ENCODE results near the gene TBC1D30.

Gene TBC1D30

GRCh38 chr12:64883264-64884163 is 59.1 kb downstream of the TBC1D30 start:
- Histone ChIP-seq H3K4me1 (ENCODE audit: control insufficient read depth in 2 of 2, insufficient read depth in 1 of 2, low read depth in 1 of 2, low read length in 2 of 2) (no peaks in the 10 kb centered on the region), H4K8ac (ENCODE audit: low read depth, low read length) (no peak overlapping the region), H3K9ac (ENCODE audit: low read depth, low read length, poor library complexity) (no peak overlapping the region), H4K91ac (ENCODE audit: low read depth, low read length, poor library complexity) (no peak overlapping the region), H2BK15ac (ENCODE audit: low read length) (no peak overlapping the region), H3K23ac (ENCODE audit: low read depth, low read length, poor library complexity) (no peak overlapping the region), H3K4me2 (ENCODE audit: insufficient read depth, low read length, poor library complexity, severe bottlenecking) (no peak overlapping the region), H2AFZ (ENCODE audit: low read length) (no peak overlapping the region), H3K27ac (replicated peaks; ENCODE audit: low read length) (no peak overlapping the region), H2BK12ac (ENCODE audit: low read length) (no peak overlapping the region), H2BK5ac (ENCODE audit: low read length) (no peak overlapping the region), H3K79me1 (ENCODE audit: low read depth, low read length) (no peaks in the 10 kb centered on the region), H3K36me3 (replicated peaks in 1 of 2; ENCODE audit: control insufficient read depth in 2 of 2, insufficient read depth in 2 of 2, low read length in 2 of 2) (no peaks in the 10 kb centered on the region), H2AK5ac (ENCODE audit: low read depth, low read length) (no peak overlapping the region), H3K14ac (ENCODE audit: low read length) (no peak overlapping the region), H3K4ac (ENCODE audit: low read length) (no peak overlapping the region), H2BK120ac (ENCODE audit: low read depth, low read length) (no peak overlapping the region), H3K18ac (ENCODE audit: low read length) (no peak overlapping the region), H3K9me3 (replicated peaks in 1 of 2; ENCODE audit: control insufficient read depth in 2 of 2, insufficient read depth in 1 of 2, low read depth in 1 of 2, low read length in 2 of 2) (peaks cover 0 to 6% of the 10 kb centered on the region in 2 donors), H3K27me3 (ENCODE audit: control insufficient read depth in 3 of 3, insufficient read depth in 3 of 3, low read depth in 1 of 3, low read length in 3 of 3) (no peaks in the 10 kb centered on the region), H3K4me3 (ENCODE audit: low read length in 2 of 2) (no peak overlapping the region)
- DNase-seq (ENCODE audit: low spot score), result no peak
- WGBS, 2 donors (ENCODE audit: extremely low coverage in 2 of 2, insufficient read length in 2 of 2, insufficient replicate concordance in 1 of 2), result no CpG with 5 or more reads among the region's 17 CpGs

GRCh38 chr12:64884164-64884542 is 59.7 kb downstream of the TBC1D30 start:
- Histone ChIP-seq H3K14ac (ENCODE audit: low read length) (no peak overlapping the region), H2AK5ac (ENCODE audit: low read depth, low read length) (no peak overlapping the region), H3K18ac (ENCODE audit: low read length) (no peak overlapping the region), H2BK5ac (ENCODE audit: low read length) (no peak overlapping the region), H3K79me1 (ENCODE audit: low read depth, low read length) (no peaks in the 10 kb centered on the region), H3K36me3 (replicated peaks in 1 of 2; ENCODE audit: control insufficient read depth in 2 of 2, insufficient read depth in 2 of 2, low read length in 2 of 2) (no peaks in the 10 kb centered on the region), H2BK15ac (ENCODE audit: low read length) (no peak overlapping the region), H3K4me2 (ENCODE audit: insufficient read depth, low read length, poor library complexity, severe bottlenecking) (no peak overlapping the region), H4K91ac (ENCODE audit: low read depth, low read length, poor library complexity) (no peak overlapping the region), H3K4me3 (ENCODE audit: low read length in 2 of 2) (no peak overlapping the region), H3K27me3 (ENCODE audit: control insufficient read depth in 3 of 3, insufficient read depth in 3 of 3, low read depth in 1 of 3, low read length in 3 of 3) (no peaks in the 10 kb centered on the region), H3K4me1 (ENCODE audit: control insufficient read depth in 2 of 2, insufficient read depth in 1 of 2, low read depth in 1 of 2, low read length in 2 of 2) (no peaks in the 10 kb centered on the region), H2BK120ac (ENCODE audit: low read depth, low read length) (no peak overlapping the region), H2AFZ (ENCODE audit: low read length) (no peak overlapping the region), H2BK12ac (ENCODE audit: low read length) (no peak overlapping the region), H3K27ac (replicated peaks; ENCODE audit: low read length) (no peak overlapping the region), H3K23ac (ENCODE audit: low read depth, low read length, poor library complexity) (no peak overlapping the region), H3K9me3 (replicated peaks in 1 of 2; ENCODE audit: control insufficient read depth in 2 of 2, insufficient read depth in 1 of 2, low read depth in 1 of 2, low read length in 2 of 2) (peaks cover 0 to 6% of the 10 kb centered on the region in 2 donors), H4K8ac (ENCODE audit: low read depth, low read length) (no peak overlapping the region), H3K4ac (ENCODE audit: low read length) (no peak overlapping the region), H3K9ac (ENCODE audit: low read depth, low read length, poor library complexity) (no peak overlapping the region)
- WGBS, 2 donors (ENCODE audit: extremely low coverage in 2 of 2, insufficient read length in 2 of 2, insufficient replicate concordance in 1 of 2), result no CpG with 5 or more reads among the region's 3 CpGs
- DNase-seq (ENCODE audit: low spot score), result no peak

GRCh38 chr12:64884728-64885127 is 60.3 kb downstream of the TBC1D30 start:
- no peak overlapping the region for H3K27ac ChIP-seq (replicated peaks; ENCODE audit: low read length)
- no peaks in the 10 kb centered on the region for H3K79me1 ChIP-seq (ENCODE audit: low read depth, low read length)
- no peak overlapping the region for H3K9ac ChIP-seq (ENCODE audit: low read depth, low read length, poor library complexity)
- no peak overlapping the region for H2AFZ ChIP-seq (ENCODE audit: low read length)
- no peak overlapping the region for H4K91ac ChIP-seq (ENCODE audit: low read depth, low read length, poor library complexity)
- no peaks in the 10 kb centered on the region for H3K36me3 ChIP-seq (replicated peaks in 1 of 2; ENCODE audit: control insufficient read depth in 2 of 2, insufficient read depth in 2 of 2, low read length in 2 of 2)
- no peak overlapping the region for H4K8ac ChIP-seq (ENCODE audit: low read depth, low read length)
- H3K14ac ChIP-seq (ENCODE audit: low read length), result no peak overlapping the region
- H3K9me3 ChIP-seq (replicated peaks in 1 of 2; ENCODE audit: control insufficient read depth in 2 of 2, insufficient read depth in 1 of 2, low read depth in 1 of 2, low read length in 2 of 2), result peaks cover 0 to 6% of the 10 kb centered on the region in 2 donors
- H3K4me1 ChIP-seq (ENCODE audit: control insufficient read depth in 2 of 2, insufficient read depth in 1 of 2, low read depth in 1 of 2, low read length in 2 of 2), result no peaks in the 10 kb centered on the region
- H2AK5ac ChIP-seq (ENCODE audit: low read depth, low read length), result no peak overlapping the region
- H3K4ac ChIP-seq (ENCODE audit: low read length), result no peak overlapping the region
- no peak overlapping the region for H3K23ac ChIP-seq (ENCODE audit: low read depth, low read length, poor library complexity)
- H2BK12ac ChIP-seq (ENCODE audit: low read length), result no peak overlapping the region
- no peak for DNase-seq (ENCODE audit: low spot score)
- H2BK15ac ChIP-seq (ENCODE audit: low read length), result no peak overlapping the region
- no peak overlapping the region for H3K4me2 ChIP-seq (ENCODE audit: insufficient read depth, low read length, poor library complexity, severe bottlenecking)
- no peaks in the 10 kb centered on the region for H3K27me3 ChIP-seq (ENCODE audit: control insufficient read depth in 3 of 3, insufficient read depth in 3 of 3, low read depth in 1 of 3, low read length in 3 of 3)
- H3K18ac ChIP-seq (ENCODE audit: low read length), result no peak overlapping the region
- no peak overlapping the region for H3K4me3 ChIP-seq (ENCODE audit: low read length in 2 of 2)
- no CpG with 5 or more reads among the region's 3 CpGs for WGBS, 2 donors (ENCODE audit: extremely low coverage in 2 of 2, insufficient read length in 2 of 2, insufficient replicate concordance in 1 of 2)
- no peak overlapping the region for H2BK120ac ChIP-seq (ENCODE audit: low read depth, low read length)
- H2BK5ac ChIP-seq (ENCODE audit: low read length), result no peak overlapping the region

- Histone ChIP-seq H3K4ac (ENCODE audit: low read length) (no peak overlapping the region), H2AFZ (ENCODE audit: low read length) (no peak overlapping the region), H2BK12ac (ENCODE audit: low read length) (no peak overlapping the region), H2BK5ac (ENCODE audit: low read length) (no peak overlapping the region), H3K14ac (ENCODE audit: low read length) (no peak overlapping the region), H3K27ac (replicated peaks; ENCODE audit: low read length) (no peak overlapping the region), H2BK120ac (ENCODE audit: low read depth, low read length) (no peak overlapping the region), H3K23ac (ENCODE audit: low read depth, low read length, poor library complexity) (no peak overlapping the region), H4K8ac (ENCODE audit: low read depth, low read length) (no peak overlapping the region), H3K9ac (ENCODE audit: low read depth, low read length, poor library complexity) (no peak overlapping the region), H3K79me1 (ENCODE audit: low read depth, low read length) (no peaks in the 10 kb centered on the region), H3K9me3 (replicated peaks in 1 of 2; ENCODE audit: control insufficient read depth in 2 of 2, insufficient read depth in 1 of 2, low read depth in 1 of 2, low read length in 2 of 2) (no peaks in the 10 kb centered on the region), H3K4me1 (ENCODE audit: control insufficient read depth in 2 of 2, insufficient read depth in 1 of 2, low read depth in 1 of 2, low read length in 2 of 2) (peaks cover 0 to 3% of the 10 kb centered on the region in 2 donors), H3K18ac (ENCODE audit: low read length) (no peak overlapping the region), H3K4me2 (ENCODE audit: insufficient read depth, low read length, poor library complexity, severe bottlenecking) (no peak overlapping the region), H4K91ac (ENCODE audit: low read depth, low read length, poor library complexity) (no peak overlapping the region), H3K4me3 (ENCODE audit: low read length in 2 of 2) (no peak overlapping the region), H2BK15ac (ENCODE audit: low read length) (no peak overlapping the region), H3K27me3 (ENCODE audit: control insufficient read depth in 3 of 3, insufficient read depth in 3 of 3, low read depth in 1 of 3, low read length in 3 of 3) (no peaks in the 10 kb centered on the region), H2AK5ac (ENCODE audit: low read depth, low read length) (no peak overlapping the region), H3K36me3 (replicated peaks in 1 of 2; ENCODE audit: control insufficient read depth in 2 of 2, insufficient read depth in 2 of 2, low read length in 2 of 2) (no peaks in the 10 kb centered on the region)
- DNase-seq (ENCODE audit: low spot score), result no peak
- WGBS, 2 donors (ENCODE audit: extremely low coverage in 2 of 2, insufficient read length in 2 of 2, insufficient replicate concordance in 1 of 2), result no CpG with 5 or more reads among the region's 11 CpGs
Observed at GRCh38 chr12:64889434-64890216, 65.2 kb downstream of the TBC1D30 start.
